HG03457 (cell line): ENCODE results near the gene CTNNA3.
"Not testable (repeated sequence)": the region's sequence is repeated elsewhere in the genome, so short reads cannot be mapped to it uniquely, and the experiment has no call there.

ENCODE experiments used
- ATAC-seq: cut with Tn5 transposase; IDR thresholded peaks from one replicate; pipeline ENCODE4 v1.9.1; 2021; ENCODE audit warnings: moderate number of reproducible peaks; ENCODE audit not compliant: unreplicated experiment

Gene CTNNA3

GRCh38 chr10:67696029-67696428 is at the start of gene CTNNA3:
CTNNA3 (minus strand) TSS chr10:67696195.
- no peak for ATAC-seq

- no peak for ATAC-seq
Observed at GRCh38 chr10:67735430-67735829, 39.4 kb upstream of the CTNNA3 start.

GRCh38 chr10:67733511-67733910 is 37.5 kb upstream of the CTNNA3 start:
- ATAC-seq: no peak

GRCh38 chr10:67725567-67725966 is 29.6 kb upstream of the CTNNA3 start:
- no peak for ATAC-seq

GRCh38 chr10:67723601-67724000 is 27.6 kb upstream of the CTNNA3 start:
- no peak for ATAC-seq

GRCh38 chr10:67722113-67722512 is 26.1 kb upstream of the CTNNA3 start:
- no peak for ATAC-seq

- not testable (repeated sequence) for ATAC-seq
Observed at GRCh38 chr10:67716455-67716854, 20.5 kb upstream of the CTNNA3 start.

- ATAC-seq: no peak
Observed at GRCh38 chr10:67705921-67706320, 9.9 kb upstream of the CTNNA3 start.

- ATAC-seq: not testable (repeated sequence)
Observed at GRCh38 chr10:67699613-67700270, 3.7 kb upstream of the CTNNA3 start.

- no peak for ATAC-seq
Observed at GRCh38 chr10:67698164-67698563, 2.2 kb upstream of the CTNNA3 start.

GRCh38 chr10:67697724-67698131 is 1.7 kb upstream of the CTNNA3 start:
- ATAC-seq: peak; percentile 74

GRCh38 chr10:67696679-67697078 is 684 bp upstream of the CTNNA3 start:
- ATAC-seq: no peak

GRCh38 chr10:67695555-67695954 is 440 bp downstream of the CTNNA3 start:
- no peak for ATAC-seq

- not testable (repeated sequence) for ATAC-seq
Observed at GRCh38 chr10:67691861-67692260, 4.1 kb downstream of the CTNNA3 start.

- not testable (repeated sequence) for ATAC-seq
Observed at GRCh38 chr10:67690540-67690939, 5.5 kb downstream of the CTNNA3 start.

- ATAC-seq: not testable (repeated sequence)
Observed at GRCh38 chr10:67684140-67684539, 11.9 kb downstream of the CTNNA3 start.

GRCh38 chr10:67678335-67678974 is 17.5 kb downstream of the CTNNA3 start:
- no peak for ATAC-seq

- no peak for ATAC-seq
Observed at GRCh38 chr10:67676208-67676825, 19.7 kb downstream of the CTNNA3 start.

GRCh38 chr10:67670401-67670800 is 25.6 kb downstream of the CTNNA3 start:
- ATAC-seq: no peak

- no peak for ATAC-seq
Observed at GRCh38 chr10:67669978-67670377, 26.0 kb downstream of the CTNNA3 start.

GRCh38 chr10:67668448-67668847 is 27.5 kb downstream of the CTNNA3 start:
- ATAC-seq: no peak

- ATAC-seq: no peak
Observed at GRCh38 chr10:67667035-67667425, 29.0 kb downstream of the CTNNA3 start.
